NCI-H345 treated with DMSO at 0.1 percent for 48 hours (cell line): Measurements from ENCODE around the gene PANK4.

Experiments
- DNase-seq: peaks from one replicate; lab custom pipeline; 2025; ENCODE audit not compliant: unreplicated experiment; lab: John Stamatoyannopoulos, UW

Gene PANK4

DNA sequence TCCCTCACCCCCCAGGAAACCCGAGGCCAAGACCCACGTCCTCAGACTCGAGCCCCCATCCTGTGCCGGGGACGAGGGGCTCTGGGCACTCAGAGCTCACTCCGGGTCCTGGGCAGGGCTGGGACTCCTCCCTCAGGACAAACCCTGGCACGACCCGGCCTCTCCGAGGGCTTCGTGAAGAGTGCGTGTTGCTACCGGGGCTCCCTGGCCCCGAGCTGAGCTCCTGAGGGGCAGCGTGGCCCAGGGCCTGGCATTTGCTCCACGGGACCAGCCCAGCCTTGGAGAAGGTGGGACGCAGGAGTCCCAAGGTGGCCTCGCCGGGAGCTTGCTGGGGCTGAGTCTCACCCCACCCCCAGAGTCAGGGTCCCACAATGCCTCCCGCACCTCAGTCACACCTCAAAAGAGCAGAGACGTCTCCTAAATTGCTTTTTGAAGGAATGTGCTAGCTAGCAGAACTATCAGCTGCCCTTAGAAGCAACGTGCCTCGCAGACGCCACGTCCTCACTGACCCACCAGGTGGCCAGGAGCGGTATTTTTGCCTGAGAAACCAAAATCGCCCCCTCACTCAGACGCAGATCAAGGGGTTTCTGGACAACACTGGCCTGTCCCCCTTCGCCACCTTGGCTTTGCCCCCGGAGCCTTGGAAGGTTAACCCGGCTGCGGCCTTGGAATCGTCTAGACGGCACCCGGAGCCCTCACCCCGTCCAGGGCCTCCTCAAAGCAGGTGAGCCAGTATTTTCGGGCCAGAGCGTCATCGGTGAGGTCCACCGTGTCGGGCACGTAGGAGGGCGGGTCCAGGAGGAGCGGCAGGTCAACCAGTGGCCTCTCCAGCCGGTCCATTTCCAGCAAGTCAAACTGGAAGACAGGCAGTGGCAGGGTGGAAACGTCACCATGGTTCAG is 11.3 kb downstream of the PANK4 start:
- no peak for DNase-seq

DNA sequence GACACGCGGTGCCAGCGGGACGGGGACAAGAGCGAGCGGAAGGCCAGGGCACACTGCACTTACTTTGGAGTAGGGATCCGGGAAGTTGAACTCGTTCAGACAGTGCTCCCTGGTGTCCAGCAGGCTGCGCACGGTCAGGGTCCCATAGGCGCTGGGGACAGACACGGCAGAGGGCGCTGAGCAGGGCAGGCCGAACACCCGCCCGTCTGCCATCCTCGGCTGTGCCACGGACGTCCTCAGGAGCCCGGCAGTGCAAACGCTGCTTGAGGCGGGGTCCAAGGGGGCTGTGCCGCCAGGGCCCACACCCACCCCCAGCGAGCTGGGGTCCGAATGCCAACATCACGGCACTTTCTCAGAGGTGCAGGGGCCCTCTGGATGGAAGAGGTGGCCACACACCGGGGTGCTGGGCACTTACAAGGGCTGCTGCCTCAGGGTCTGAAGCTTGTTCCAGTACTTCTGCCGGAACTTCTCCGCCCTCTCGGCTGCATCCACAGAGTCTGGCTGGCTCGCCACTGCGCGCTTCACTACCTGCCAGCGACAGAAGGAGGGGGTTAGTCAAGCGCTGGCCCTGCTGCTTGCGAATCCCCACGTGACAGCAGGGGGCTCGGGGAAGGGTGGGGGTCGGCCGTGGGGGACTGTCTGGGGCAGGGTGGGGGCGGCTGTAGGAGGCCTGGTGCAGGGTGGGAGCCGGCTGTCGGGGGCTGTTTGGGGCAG is 12.3 kb downstream of the PANK4 start:
- no peak for DNase-seq

DNA sequence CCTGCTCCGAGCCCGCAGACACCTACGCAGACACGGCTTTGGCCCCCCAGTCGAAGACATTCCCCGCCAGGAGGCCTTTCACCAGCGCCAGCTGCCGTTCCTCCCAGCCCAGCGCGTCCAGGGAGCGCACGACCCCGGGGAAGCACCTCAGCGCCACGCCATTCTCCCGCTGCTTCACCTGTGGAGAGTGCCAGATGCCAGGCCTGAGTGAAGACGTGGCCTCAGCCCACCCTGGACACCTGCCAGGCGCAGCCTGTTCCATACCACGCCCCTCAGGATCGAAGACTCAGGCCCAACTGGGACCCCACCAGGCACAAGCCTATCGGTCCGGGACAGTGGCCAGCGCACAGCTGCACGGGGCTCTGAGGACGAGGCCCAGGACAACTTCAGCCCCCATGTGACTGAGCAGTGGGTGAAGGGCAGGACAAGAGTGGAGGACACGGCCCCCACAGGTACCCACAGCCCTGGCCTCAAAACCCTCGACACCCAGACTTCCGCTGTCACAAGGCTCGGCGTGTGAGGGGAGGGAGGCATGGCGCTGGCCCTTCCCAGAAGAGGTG is 13.5 kb downstream of the PANK4 start:
- DNase-seq: no peak

DNA sequence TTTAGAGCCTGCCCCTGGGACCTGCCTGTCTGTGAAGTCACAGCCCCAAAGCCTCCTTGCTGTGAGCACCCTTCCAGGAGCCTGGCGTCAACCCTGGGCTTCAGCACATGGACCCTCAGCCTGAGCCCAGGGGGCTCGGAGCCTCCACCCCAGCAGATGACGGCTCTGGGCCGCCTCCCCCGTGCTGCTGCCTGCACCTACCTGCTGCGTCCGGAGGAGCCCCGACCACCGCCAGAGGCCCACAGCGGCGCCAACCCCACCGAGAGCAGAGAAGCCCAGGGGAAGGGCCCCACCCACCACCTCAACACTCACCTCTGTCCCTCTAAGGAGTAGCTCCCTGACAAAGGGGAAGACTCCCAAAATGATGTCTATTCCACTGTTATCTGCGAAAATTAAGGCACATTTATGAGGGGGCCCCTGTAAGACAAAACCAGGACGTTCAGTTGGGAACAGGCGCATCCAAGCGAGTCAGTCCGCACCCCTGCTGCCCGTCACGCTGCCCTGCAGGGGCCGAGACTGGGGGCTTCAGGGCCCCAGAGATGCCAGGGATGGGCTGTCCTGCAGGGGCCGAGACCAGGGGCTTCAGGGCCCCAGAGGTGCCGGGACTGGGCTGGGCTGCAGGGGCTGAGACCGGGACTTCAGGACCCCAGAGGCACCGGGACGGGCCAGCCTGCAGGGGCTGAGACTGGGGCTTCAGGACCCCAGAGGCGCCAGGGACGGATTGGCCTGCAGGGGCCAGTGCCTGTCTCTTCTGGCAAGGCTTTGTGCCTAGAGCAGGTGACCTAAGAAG is 15.8 kb downstream of the PANK4 start:
- no peak for DNase-seq

DNA sequence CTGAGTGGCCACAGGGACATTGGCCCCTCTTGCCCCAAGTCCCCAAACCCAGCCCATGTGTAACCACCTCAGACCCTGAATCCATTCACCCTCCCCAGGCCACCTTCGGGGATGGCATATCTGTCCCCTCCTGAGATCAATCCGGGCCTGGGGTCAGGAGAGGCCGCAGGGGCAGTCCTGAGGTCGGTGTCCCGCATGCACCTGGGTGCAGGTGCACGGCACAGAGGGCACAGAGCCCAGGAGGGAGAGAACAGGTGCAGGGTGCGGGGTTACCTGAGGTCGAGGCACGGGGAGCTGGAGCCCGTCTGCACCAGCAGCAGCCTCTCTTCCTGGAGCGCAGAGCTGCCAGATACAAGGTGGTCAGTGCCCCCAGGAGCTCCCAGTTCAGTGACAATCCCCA is 16.8 kb downstream of the PANK4 start:
- DNase-seq: no peak

DNA sequence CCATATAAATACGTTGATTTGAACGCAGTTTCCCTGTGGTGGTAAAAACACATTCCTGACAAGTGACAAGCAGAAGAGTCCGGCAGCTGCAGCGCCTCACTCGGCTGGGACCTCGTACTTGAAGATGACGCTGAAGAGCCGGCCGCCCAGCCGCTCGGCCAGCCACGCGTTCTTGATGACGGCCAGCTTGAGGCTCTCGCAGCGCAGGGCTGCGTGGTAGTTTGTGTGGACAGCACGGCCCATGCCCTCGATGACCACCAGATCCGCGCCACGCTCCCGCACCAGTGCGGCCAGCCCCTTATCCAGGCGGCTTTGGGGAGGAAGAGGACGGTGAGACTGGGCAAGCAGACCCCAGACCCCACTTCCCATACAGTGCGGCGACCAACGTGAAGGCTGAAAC is 17.6 kb downstream of the PANK4 start:
- no peak for DNase-seq

DNA sequence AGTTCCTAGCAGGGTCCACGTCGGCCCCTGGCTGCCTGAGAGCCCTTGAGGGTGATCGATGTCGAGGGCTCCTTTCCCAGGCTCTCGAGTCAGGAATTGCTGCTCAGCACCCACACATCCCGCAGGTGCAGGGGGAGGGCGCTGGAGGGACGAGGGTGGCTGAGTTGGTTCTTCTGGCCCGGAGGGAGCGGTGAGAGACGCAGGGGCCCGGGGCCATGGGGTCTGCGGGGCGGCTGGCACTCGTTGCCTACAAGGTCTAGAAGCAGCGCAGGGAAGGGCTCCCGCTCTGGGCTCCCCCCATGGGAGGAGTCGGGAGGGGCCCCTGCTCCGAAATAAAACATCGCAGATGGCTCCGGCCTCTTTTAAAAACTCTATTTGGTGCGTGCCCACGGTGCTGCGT is 18.2 kb downstream of the PANK4 start:
- no peak for DNase-seq

DNA sequence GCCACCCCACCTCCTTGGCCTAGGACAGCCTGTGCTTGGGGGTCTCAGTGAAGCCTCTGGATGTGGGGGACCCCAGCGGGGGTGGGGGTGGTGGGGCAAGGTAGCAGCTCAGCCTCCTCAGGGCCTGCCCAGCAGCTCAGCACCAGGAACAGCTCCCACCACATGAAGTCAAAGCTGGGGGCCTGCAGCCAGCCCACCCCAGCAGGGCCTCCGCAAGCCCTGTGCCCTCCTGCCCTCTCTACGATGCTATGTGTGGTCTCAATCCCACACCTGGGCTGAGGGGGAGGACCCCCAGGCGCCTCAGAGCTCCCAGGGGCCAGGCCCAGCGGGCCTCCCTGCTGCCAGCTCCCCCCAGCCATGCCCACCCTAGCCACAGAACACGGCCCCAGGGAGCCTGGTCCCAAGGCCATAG is 18.6 kb downstream of the PANK4 start:
- no peak for DNase-seq

DNA sequence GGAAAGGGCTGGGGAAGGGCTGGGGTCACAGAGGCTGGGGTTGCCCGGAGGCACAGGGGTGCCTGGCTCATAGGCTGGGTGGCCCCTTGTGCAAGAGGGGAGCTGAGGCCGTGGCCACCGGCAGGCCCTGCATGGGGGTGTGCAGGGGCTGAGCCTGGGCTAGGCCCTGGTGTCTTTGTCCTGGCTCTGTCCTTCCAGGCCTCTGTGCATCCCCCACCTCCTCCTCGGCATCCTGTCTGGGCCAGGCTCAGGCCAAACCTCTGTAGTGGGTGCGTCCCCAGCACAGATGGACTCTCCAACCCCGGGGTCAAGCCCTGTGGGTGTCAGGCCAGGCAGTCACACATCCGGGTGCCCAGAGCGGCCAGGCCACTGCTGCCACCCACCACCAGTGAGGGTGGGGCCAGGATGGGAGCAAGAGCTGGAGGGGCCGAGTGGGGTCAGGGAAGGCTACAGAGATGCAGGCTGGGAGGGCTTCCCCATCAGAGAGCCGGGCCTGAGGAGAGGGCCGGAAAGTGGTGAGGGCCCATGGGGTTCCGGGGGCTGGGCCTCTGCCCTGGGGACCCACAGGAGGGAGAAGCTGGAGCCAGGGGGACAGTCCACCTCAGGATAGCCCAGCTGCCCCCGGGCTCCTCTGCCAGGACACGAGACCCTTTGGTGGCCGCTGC is 19.4 kb downstream of the PANK4 start:
- no peak for DNase-seq

DNA sequence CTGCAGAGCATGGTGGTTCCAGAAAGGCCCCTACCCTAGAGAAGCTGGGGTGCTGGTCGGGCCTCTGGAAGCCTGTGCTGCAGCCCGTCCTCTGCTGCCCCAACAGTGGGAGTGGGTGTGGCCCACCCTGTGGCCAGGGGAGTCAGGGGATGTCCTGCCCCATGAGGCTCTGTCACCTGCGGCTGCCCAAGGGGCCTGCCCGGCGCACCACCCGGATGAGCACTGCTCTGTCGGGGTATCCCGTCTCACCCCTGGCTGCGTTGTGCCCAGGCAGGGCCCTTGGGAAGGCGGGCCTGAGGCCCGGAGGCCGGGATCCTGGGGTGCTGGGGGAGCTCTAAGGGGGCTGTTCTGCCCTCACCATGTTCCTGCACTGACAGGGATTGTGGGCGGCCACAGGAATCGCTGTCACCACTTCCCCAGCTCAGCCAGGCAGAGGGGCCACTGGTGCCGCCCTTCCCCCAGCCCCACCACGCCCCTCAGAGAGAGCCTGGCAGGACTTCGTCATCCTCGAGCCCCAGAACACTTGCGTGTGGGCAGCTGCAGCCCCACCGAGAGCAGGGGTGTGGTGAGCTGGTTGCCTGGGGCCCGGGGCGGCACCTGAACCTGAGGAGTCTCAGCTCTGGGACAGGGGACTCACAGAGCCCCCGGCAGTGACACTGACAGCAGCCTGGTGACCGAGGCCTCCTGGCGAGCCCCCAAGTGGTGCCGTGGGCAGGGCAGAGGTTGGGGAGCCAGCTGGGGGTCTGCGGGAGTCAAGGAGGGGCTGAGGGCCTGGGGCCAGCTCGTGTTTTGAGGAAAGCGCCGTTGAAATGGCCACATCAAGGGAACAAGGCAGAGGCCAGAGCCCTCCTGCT is 20.2 kb downstream of the PANK4 start:
- no peak for DNase-seq

DNA sequence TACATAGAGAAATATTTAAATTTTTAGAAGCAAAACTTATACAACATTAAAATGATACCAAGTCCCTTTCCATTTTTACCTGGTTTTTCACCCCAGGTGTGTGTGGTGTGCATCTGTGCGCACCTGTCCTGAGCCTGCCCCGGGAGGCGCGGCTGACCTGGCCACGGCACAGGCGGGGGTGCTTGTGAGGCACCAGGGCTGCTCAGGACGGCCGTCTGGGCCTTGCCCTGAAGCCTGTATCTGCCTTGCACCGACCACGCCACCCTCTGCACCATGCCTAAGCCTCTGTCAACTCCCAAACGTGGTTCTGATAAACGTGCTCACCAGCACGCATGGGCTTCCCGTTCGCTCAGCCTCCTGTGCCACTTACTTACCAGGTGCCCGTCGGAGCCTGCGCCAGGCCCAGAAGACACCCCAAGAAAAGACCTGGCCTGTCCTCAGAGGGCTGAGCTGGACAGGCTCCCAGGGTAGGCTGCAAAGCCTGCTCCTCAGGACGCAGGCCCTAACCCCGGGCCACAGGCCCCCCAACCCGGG is 20.9 kb downstream of the PANK4 start:
- DNase-seq: no peak

DNA sequence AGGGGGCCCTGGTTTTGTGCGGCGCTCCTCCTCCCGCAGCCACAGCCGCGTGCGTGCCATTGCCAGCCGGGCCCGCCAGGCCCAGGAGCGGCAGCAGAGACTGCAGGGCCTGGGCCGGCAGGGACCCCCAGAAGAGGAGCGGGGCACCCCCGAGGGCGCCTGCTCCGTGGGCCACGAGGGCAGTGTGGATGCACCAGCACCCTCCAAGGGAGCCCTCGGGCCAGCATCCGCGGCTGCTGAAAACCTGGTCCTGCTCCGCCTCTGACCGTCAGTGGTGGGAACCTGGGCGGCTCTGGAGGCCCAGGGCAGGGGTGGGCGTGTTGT is 21.5 kb downstream of the PANK4 start:
- no peak for DNase-seq

DNA sequence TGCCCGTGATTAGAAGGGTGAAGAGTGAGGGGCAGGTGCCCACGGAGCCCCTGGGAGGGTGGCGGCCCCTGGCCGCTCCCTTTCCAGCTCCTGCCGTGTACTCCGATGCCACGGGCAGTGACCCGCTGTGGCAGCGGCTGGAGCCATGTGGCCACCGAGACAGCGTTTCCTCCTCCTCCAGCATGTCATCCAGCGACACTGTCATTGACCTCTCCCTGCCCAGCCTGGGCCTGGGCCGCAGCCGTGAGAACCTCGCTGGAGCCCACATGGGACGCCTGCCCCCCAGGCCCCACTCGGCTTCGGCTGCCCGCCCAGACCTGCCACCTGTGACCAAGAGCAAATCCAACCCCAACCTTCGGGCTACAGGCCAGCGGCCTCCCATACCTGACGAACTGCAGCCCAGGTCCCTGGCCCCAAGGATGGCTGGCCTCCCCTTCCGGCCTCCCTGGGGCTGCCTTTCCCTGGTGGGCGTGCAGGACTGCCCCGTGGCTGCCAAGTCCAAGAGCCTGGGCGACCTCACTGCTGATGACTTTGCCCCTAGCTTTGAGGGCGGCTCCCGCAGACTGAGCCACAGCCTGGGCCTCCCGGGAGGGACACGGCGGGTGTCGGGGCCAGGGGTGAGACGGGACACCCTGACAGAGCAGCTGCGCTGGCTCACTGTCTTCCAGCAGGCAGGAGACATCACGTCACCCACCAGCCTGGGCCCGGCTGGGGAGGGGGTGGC is 22.0 kb downstream of the PANK4 start:
- no peak for DNase-seq

DNA sequence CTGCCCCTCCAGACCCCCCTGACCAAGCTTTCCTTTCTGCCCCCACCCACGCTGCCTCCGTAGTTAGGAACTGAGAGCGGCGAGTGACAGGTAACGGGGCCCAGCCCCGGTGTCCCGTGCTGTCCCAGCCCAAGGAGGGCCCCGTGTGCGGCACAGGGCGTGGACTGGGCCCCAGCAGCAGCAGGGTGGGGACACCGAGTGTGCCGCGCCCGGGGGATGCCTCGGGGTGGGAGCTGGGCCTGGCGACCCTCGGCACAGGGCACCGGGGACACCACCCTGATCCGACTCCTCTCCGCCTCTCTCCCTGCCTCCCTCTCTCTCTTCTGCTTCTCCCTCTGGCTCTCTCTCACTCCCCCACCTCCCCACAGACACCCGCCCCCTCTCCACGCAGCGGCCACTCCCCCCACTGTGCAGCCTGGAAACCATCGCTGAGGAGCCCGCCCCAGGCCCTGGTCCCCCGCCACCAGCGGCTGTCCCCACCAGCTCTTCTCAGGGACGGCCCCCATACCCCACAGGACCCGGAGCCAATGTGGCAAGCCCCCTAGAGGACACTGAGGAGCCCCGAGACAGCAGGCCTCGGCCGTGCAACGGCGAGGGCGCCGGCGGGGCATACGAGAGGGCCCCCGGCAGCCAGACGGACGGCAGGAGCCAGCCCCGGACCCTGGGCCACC is 22.7 kb downstream of the PANK4 start:
- DNase-seq: no peak

DNA sequence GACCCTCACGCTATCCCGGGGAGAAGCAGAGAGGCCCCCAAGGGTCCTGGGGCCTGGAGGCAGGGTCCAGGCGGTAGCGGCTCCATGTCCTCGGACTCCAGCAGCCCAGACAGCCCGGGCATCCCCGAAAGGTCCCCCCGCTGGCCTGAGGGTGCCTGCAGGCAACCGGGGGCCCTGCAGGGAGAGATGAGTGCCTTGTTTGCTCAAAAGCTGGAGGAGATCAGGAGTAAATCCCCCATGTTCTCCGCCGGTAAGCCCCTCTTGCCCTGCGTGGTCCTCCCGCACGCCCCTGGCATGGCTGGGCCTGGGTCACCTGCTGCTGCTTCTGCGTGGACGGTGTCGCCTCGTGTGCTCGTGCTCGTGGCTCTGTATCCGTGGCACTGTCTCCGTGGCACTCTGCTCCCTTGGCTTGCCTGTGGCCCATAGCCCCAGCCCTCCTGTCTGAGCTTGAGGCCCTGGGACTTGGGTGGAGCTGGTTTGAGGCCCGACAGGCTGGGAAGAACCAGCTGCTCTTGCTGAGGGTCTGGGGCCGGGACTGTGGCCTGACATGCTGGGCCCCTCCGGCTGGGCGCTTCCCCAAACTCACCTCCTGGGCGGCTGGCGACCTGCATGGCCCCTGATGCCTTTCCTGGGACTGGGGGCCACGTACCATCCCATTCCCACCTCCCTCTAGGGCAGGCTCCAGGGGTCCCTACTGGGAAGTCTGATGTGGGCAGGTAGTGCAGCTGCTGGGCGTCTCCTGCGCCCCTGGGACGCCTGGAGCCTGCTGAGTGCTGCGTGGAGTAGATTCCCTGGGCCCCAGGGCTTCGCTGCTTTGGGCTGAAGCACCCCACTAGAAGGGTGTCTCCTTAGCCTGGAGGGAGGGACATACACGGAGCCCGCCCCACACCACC is 23.5 kb downstream of the PANK4 start:
- no peak for DNase-seq

DNA sequence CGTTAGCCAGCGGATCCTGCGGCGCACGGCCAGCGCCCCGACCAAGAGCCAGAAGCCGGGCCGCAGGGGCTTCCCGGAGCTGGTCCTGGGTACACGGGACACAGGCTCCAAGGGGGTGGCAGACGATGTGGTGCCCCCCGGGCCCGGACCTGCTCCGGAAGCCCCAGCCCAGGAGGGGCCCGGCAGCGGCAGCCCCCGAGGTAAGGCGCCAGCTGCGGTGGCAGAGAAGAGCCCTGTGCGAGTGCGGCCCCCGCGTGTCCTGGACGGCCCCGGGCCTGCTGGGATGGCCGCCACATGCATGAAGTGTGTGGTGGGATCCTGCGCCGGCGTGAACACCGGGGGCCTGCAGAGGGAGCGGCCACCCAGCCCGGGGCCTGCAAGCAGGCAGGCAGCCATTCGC is 24.2 kb downstream of the PANK4 start:
- DNase-seq: no peak

DNA sequence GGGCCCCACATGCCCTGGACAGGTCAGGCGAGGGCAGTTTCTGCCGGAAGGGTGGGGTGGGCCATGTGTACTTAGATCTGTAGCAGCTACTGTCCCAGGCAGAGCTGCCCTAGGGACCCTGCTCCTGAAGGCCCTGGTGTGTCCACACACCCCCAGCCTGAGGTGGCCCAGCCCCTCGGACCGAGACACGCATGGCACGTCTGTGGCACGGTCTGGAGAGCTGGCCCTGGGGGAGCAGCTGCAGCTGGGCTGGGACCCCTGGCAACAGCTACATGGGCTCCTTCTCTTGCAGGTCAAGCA is 24.6 kb downstream of the PANK4 start:
- DNase-seq: no peak
